Activated T-cell treated with anti-CD3 and anti-CD28 coated beads, Interleukin-2, amount 50 U/mL, for 4 hours (primary cell): Measurements from ENCODE around the gene POLD2. TPM values are rescaled to one million over a fixed set of nuclear protein-coding genes. Genes with fewer than 3 reads are reported as not detected.

Source experiments
- ATAC-seq, 2 donors: fragments of 200-7000 bp; cut with Tn5 transposase; one replicate each; pipeline ENCODE4 v1.10.0; 2021
- DNase-seq: peaks from one replicate; pipeline ENCODE4 v3.0.0-alpha.2; 2020
- H3K27me3 Mint-ChIP-seq: one replicate; pipeline ENCODE4 v1.8.0; 2021; ENCODE audit warnings: low read depth, mixed read lengths
- H3K36me3 Mint-ChIP-seq: one replicate; pipeline ENCODE4 v1.8.0; 2022; ENCODE audit warnings: mixed read lengths; ENCODE audit not compliant: insufficient read depth
- H3K4me1 Mint-ChIP-seq: one replicate; pipeline ENCODE4 v1.8.0; 2021; ENCODE audit warnings: low read depth, mixed read lengths
- H3K4me3 Mint-ChIP-seq: one replicate; pipeline ENCODE4 v1.8.0; 2021; ENCODE audit warnings: mild to moderate bottlenecking, moderate library complexity, mixed read lengths
- H3K9me3 Mint-ChIP-seq: one replicate; pipeline ENCODE4 v1.8.0; 2021; ENCODE audit warnings: mixed read lengths
- total RNA-seq, 3 donors: library from RNA; stranded (reverse); gene quantifications; one replicate each; pipeline ENCODE4 v1.2.1, GENCODE V29; 2021

The POLD2 gene
- total RNA-seq, 3 donors from 2014 or later, result 336 to 373 (median 346) TPM

GRCh38 chr7:44071726-44072363 is 51.5 kb downstream of the POLD2 start:
- no peak overlapping the region for H3K4me3 Mint-ChIP-seq
- ATAC-seq (no peak), DNase-seq (no peak)
- peaks cover 9% of the 10 kb centered on the region for H3K36me3 Mint-ChIP-seq
- peaks cover 5% of the 10 kb centered on the region for H3K4me1 Mint-ChIP-seq
- no peaks in the 10 kb centered on the region for H3K9me3 Mint-ChIP-seq
- no peaks in the 10 kb centered on the region for H3K27me3 Mint-ChIP-seq

GRCh38 chr7:44068054-44068453 is 55.3 kb downstream of the POLD2 start:
- no peak for DNase-seq
- H3K4me1 Mint-ChIP-seq, result peaks cover 20% of the 10 kb centered on the region
- no peak overlapping the region for H3K4me3 Mint-ChIP-seq

GRCh38 chr7:44067064-44067951 is 56.0 kb downstream of the POLD2 start:
- no peaks in the 10 kb centered on the region for H3K9me3 Mint-ChIP-seq
- H3K27me3 Mint-ChIP-seq, result no peaks in the 10 kb centered on the region
- no peak for ATAC-seq
- no peak for DNase-seq
- H3K36me3 Mint-ChIP-seq, result peaks cover 6% of the 10 kb centered on the region
- H3K4me3 Mint-ChIP-seq, result no peak overlapping the region
- peaks cover 20% of the 10 kb centered on the region for H3K4me1 Mint-ChIP-seq

More at GRCh38 chr7:44068054-44068453, 55.3 kb downstream of the POLD2 start:
- Mint-ChIP-seq H3K27me3 (no peaks in the 10 kb centered on the region), H3K36me3 (peaks cover 9% of the 10 kb centered on the region), H3K9me3 (no peaks in the 10 kb centered on the region)
- no peak for ATAC-seq

GRCh38 chr7:44066494-44067063 is 56.8 kb downstream of the POLD2 start:
- Mint-ChIP-seq H3K36me3 (peaks cover under 1% of the 10 kb centered on the region), H3K9me3 (no peaks in the 10 kb centered on the region), H3K4me3 (no peak overlapping the region), H3K4me1 (peaks cover 20% of the 10 kb centered on the region), H3K27me3 (no peaks in the 10 kb centered on the region)
- ATAC-seq (no peak), DNase-seq (no peak)

- ATAC-seq (no peak), DNase-seq (no peak)
- Mint-ChIP-seq H3K27me3 (no peaks in the 10 kb centered on the region), H3K9me3 (no peaks in the 10 kb centered on the region), H3K36me3 (peaks cover 3% of the 10 kb centered on the region), H3K4me1 (peaks cover 20% of the 10 kb centered on the region), H3K4me3 (no peak overlapping the region)
Measured at GRCh38 chr7:44066111-44066460, 57.3 kb downstream of the POLD2 start.

- Mint-ChIP-seq H3K36me3 (peaks cover 3% of the 10 kb centered on the region), H3K27me3 (no peaks in the 10 kb centered on the region), H3K4me3 (no peak within 1 kb of the TSS), H3K9me3 (no peaks in the 10 kb centered on the region), H3K4me1 (peaks cover 20% of the 10 kb centered on the region)
- no peak for DNase-seq
- peak; percentile 35 to 40 for ATAC-seq
Measured at GRCh38 chr7:44065431-44066110, 57.8 kb downstream of the POLD2 start, which contains the start of gene PGAM2. TSS of gene PGAM2 (minus strand) at chr7:44065567. CDS start at chr7:44065529, 38 bp downstream.

- Mint-ChIP-seq H3K9me3 (no peaks in the 10 kb centered on the region), H3K4me1 (peaks cover 20% of the 10 kb centered on the region), H3K4me3 (no peak overlapping the region), H3K36me3 (peaks cover 8% of the 10 kb centered on the region), H3K27me3 (no peaks in the 10 kb centered on the region)
- ATAC-seq (peak; percentile 16 to 20), DNase-seq (no peak)
Measured at GRCh38 chr7:44064791-44065430, 58.4 kb downstream of the POLD2 start.

Other genes with a start within 250 kb of the POLD2 start
- 10 to 100 TPM; 31.7 to 32.6 (median 32.5) TPM for gene URGCP, start 217.0 kb downstream of the POLD2 start, total RNA-seq
- gene UBE2D4, start 197.1 kb downstream of the POLD2 start, total RNA-seq, result 10 to 100 TPM; 20.9 to 25.8 (median 22.7) TPM
- gene SPDYE1, start 125.7 kb downstream of the POLD2 start, total RNA-seq, result not detected
- gene DBNL, start 78.8 kb downstream of the POLD2 start, total RNA-seq, result 100 to 1,000 TPM; 147 to 167 (median 165) TPM
- gene PGAM2, start 58.0 kb downstream of the POLD2 start, total RNA-seq, result under 1 TPM in 1 of 3 donors, not detected in 2; 0.24 TPM
- 10 to 100 TPM; 33.0 to 45.1 (median 37.7) TPM for gene POLM, start 41.0 kb downstream of the POLD2 start, total RNA-seq
- 10 to 100 TPM; 26.7 to 36.3 (median 35.7) TPM for gene AEBP1, start 19.2 kb downstream of the POLD2 start, total RNA-seq
- gene MYL7, start 17.8 kb upstream of the POLD2 start, total RNA-seq, result under 1 TPM in 1 of 3 donors, not detected in 2; 0.55 TPM
- 1 to 10 TPM; 1.3 to 4.3 (median 2.7) TPM for gene GCK, start 65.9 kb upstream of the POLD2 start, total RNA-seq
- 100 to 1,000 TPM; 114 to 121 (median 115) TPM for gene YKT6, start 77.4 kb upstream of the POLD2 start, total RNA-seq
- 1 to 10 TPM in 2 of 3 donors, under 1 TPM in 1; 0.33 to 1.8 (median 1.6) TPM for gene CAMK2B, start 202.0 kb upstream of the POLD2 start, total RNA-seq